GM19023 (cell line): ENCODE data around the gene PRSS8.
"Not testable (repeated sequence)": the region's sequence is repeated elsewhere in the genome, so short reads cannot be mapped to it uniquely, and the experiment has no call there.

Experiments used
- ATAC-seq: cut with Tn5 transposase; IDR thresholded peaks from one replicate; pipeline ENCODE4 v1.9.1; 2021; ENCODE audit warnings: mild to moderate bottlenecking, moderate library complexity; ENCODE audit not compliant: unreplicated experiment

PRSS8 gene

GRCh38 chr16:31135535-31136286, at the start of gene PRSS8:
PRSS8 (minus strand) TSS chr16:31135727; CDS start chr16:31135498, 229 bp downstream.
- ATAC-seq, result no peak

- ATAC-seq, result no peak
Observed at GRCh38 chr16:31184888-31185287, 49.4 kb upstream of the PRSS8 start.

- ATAC-seq, result no peak
Observed at GRCh38 chr16:31183432-31184428, 48.2 kb upstream of the PRSS8 start.

- no peak for ATAC-seq
Observed at GRCh38 chr16:31182391-31182790, 46.9 kb upstream of the PRSS8 start.

GRCh38 chr16:31181102-31181830, 45.7 kb upstream of the PRSS8 start:
- ATAC-seq, result no peak

- peak; percentile 59 for ATAC-seq
Observed at GRCh38 chr16:31179747-31180459, 44.4 kb upstream of the PRSS8 start, which contains the start of gene FUS. FUS (plus strand) TSS chr16:31180139; CDS start chr16:31180215, 76 bp downstream.

GRCh38 chr16:31179219-31179746, 43.8 kb upstream of the PRSS8 start:
- peak; percentile 0 for ATAC-seq

- ATAC-seq, result no peak
Observed at GRCh38 chr16:31177136-31177535, 41.6 kb upstream of the PRSS8 start.

- not testable (repeated sequence) for ATAC-seq
Observed at GRCh38 chr16:31170048-31170447, 34.5 kb upstream of the PRSS8 start.

GRCh38 chr16:31168848-31169247, 33.3 kb upstream of the PRSS8 start:
- no peak for ATAC-seq

- ATAC-seq, result no peak
Observed at GRCh38 chr16:31167315-31167714, 31.8 kb upstream of the PRSS8 start.

GRCh38 chr16:31157136-31157535, 21.6 kb upstream of the PRSS8 start:
- no peak for ATAC-seq

- ATAC-seq, result not testable (repeated sequence)
Observed at GRCh38 chr16:31150976-31151375, 15.4 kb upstream of the PRSS8 start.

- no peak for ATAC-seq
Observed at GRCh38 chr16:31149894-31150890, 14.7 kb upstream of the PRSS8 start, which contains the start of gene PRSS36. PRSS36 (minus strand) TSS chr16:31150066; CDS start chr16:31150035, 31 bp downstream.

GRCh38 chr16:31149332-31149731, 13.8 kb upstream of the PRSS8 start:
- no peak for ATAC-seq

- no peak for ATAC-seq
Observed at GRCh38 chr16:31148896-31149295, 13.4 kb upstream of the PRSS8 start.

GRCh38 chr16:31148281-31148728, 12.8 kb upstream of the PRSS8 start:
- no peak for ATAC-seq

GRCh38 chr16:31147574-31147973, 12.0 kb upstream of the PRSS8 start:
- ATAC-seq, result no peak
